Measurements from ENCODE around the gene INPP1. TPM values are rescaled to one million over a fixed set of nuclear protein-coding genes. Genes with fewer than 3 reads are reported as not detected.
"Not testable (repeated sequence)": the region's sequence is repeated elsewhere in the genome, so short reads cannot be mapped to it uniquely, and the experiment has no call there.

INPP1 gene
- total RNA-seq, 2 donors from 2014 or later, result 13.0 to 34.4 TPM

GRCh38 chr2:190333395-190333794 is 10.0 kb upstream of the INPP1 start:
- no peak for TF ChIP-seq CTCF (IDR thresholded peaks at IDR 0.05)
- TF ChIP-seq POLR2AphosphoS5 (IDR thresholded peaks at IDR 0.05), result no peak
- H3K4me3 ChIP-seq, result no peak overlapping the region
- intact Hi-C loops (cut with DNase I), result no loop called here

GRCh38 chr2:190333928-190334327 is 9.5 kb upstream of the INPP1 start:
- no peak for TF ChIP-seq POLR2A (IDR thresholded peaks at IDR 0.05)
- TF ChIP-seq POLR2AphosphoS5 (IDR thresholded peaks at IDR 0.05), result no peak
- Histone ChIP-seq H3K9me3 (no peaks in the 10 kb centered on the region), H3K4me3 (no peak overlapping the region), H3K36me3 (no peaks in the 10 kb centered on the region), H3K4me1 (replicated peaks) (no peaks in the 10 kb centered on the region), H3K27ac (no peak overlapping the region), H3K27me3 (replicated peaks; ENCODE audit: insufficient read depth) (no peaks in the 10 kb centered on the region)
- no peak for DNase-seq (ENCODE audit: low spot score)
- intact Hi-C loops (cut with DNase I), result no loop called here
- 83% methylated on average over 2 of the region's 2 CpGs for WGBS

More at GRCh38 chr2:190333395-190333794, 10.0 kb upstream of the INPP1 start:
- no peaks in the 10 kb centered on the region for H3K27me3 ChIP-seq (replicated peaks; ENCODE audit: insufficient read depth)
- no peak overlapping the region for H3K27ac ChIP-seq
- H3K4me1 ChIP-seq (replicated peaks), result no peaks in the 10 kb centered on the region
- 79% methylated on average over 8 of the region's 8 CpGs for WGBS
- DNase-seq (ENCODE audit: low spot score), result no peak
- no peaks in the 10 kb centered on the region for H3K36me3 ChIP-seq
- no peaks in the 10 kb centered on the region for H3K9me3 ChIP-seq

GRCh38 chr2:190334479-190335224 is 8.7 kb upstream of the INPP1 start:
- H3K4me1 ChIP-seq (replicated peaks), result no peaks in the 10 kb centered on the region
- no peak overlapping the region for H3K4me3 ChIP-seq
- intact Hi-C loops (cut with DNase I), result no loop called here
- H3K36me3 ChIP-seq, result no peaks in the 10 kb centered on the region
- no peaks in the 10 kb centered on the region for H3K9me3 ChIP-seq
- H3K27me3 ChIP-seq (replicated peaks; ENCODE audit: insufficient read depth), result no peaks in the 10 kb centered on the region
- no peak for DNase-seq (ENCODE audit: low spot score)
- H3K27ac ChIP-seq, result no peak overlapping the region
- TF ChIP-seq POLR2AphosphoS5 (IDR thresholded peaks at IDR 0.05) (no peak), CTCF (IDR thresholded peaks at IDR 0.05) (no peak), POLR2A (IDR thresholded peaks at IDR 0.05) (no peak)
- WGBS, result 76% methylated on average over 8 of the region's 8 CpGs

- Histone ChIP-seq H3K27me3 (replicated peaks; ENCODE audit: insufficient read depth) (no peaks in the 10 kb centered on the region), H3K27ac (no peak overlapping the region), H3K36me3 (no peaks in the 10 kb centered on the region), H3K4me1 (replicated peaks) (no peaks in the 10 kb centered on the region), H3K9me3 (no peaks in the 10 kb centered on the region), H3K4me3 (no peak overlapping the region)
- intact Hi-C loops (cut with DNase I), result no loop called here
- DNase-seq (ENCODE audit: low spot score), result no peak
- no peak for TF ChIP-seq CTCF (IDR thresholded peaks at IDR 0.05)
- no peak for TF ChIP-seq POLR2A (IDR thresholded peaks at IDR 0.05)
- TF ChIP-seq POLR2AphosphoS5 (IDR thresholded peaks at IDR 0.05), result no peak
These were observed 8.2 kb upstream of the INPP1 start for GRCh38 chr2:190335225-190335559.

GRCh38 chr2:190335584-190335983 is 7.8 kb upstream of the INPP1 start:
- DNase-seq (ENCODE audit: low spot score); H3K27me3 ChIP-seq (replicated peaks; ENCODE audit: insufficient read depth); intact Hi-C loops (cut with DNase I); H3K4me1 ChIP-seq (replicated peaks); H3K36me3 ChIP-seq; H3K27ac ChIP-seq; H3K9me3 ChIP-seq; H3K4me3 ChIP-seq: not testable (repeated sequence)
- WGBS, result 94% methylated on average over 4 of the region's 4 CpGs

GRCh38 chr2:190336420-190336819 is 7.0 kb upstream of the INPP1 start:
- Histone ChIP-seq H3K36me3 (no peaks in the 10 kb centered on the region), H3K4me3 (no peak overlapping the region), H3K9me3 (no peaks in the 10 kb centered on the region), H3K27ac (no peak overlapping the region), H3K4me1 (replicated peaks) (no peaks in the 10 kb centered on the region), H3K27me3 (replicated peaks; ENCODE audit: insufficient read depth) (no peaks in the 10 kb centered on the region)
- TF ChIP-seq POLR2AphosphoS5 (IDR thresholded peaks at IDR 0.05), result no peak
- TF ChIP-seq CTCF (IDR thresholded peaks at IDR 0.05), result no peak
- no peak for TF ChIP-seq POLR2A (IDR thresholded peaks at IDR 0.05)
- intact Hi-C loops (cut with DNase I), result no loop called here
- WGBS, result over 99% methylated on average over 2 of the region's 2 CpGs
- DNase-seq (ENCODE audit: low spot score), result no peak
